DOHH2 (cell line): ENCODE results near the gene KCNMA1.

Experiments
- H3F3A ChIP-seq: fragments of 200-600 bp; sonication (generic), shearing (Covaris generic); 2 replicates; pipeline ENCODE4 v1.6.0; 2016; ENCODE audit warnings: antibody characterized with exemption, mild to moderate bottlenecking; ENCODE audit not compliant: control insufficient read depth, insufficient read depth
- H3K27ac ChIP-seq: fragments of 200-600 bp; sonication (generic); 2 replicates; pipeline ENCODE4 v1.5.1; 2014; ENCODE audit warnings: low read depth, mild to moderate bottlenecking, low read length, moderate library complexity
- H3K27me3 ChIP-seq: fragments of 200-600 bp; sonication (generic); 2 replicates; pipeline ENCODE4 v1.6.1; 2014; ENCODE audit warnings: mild to moderate bottlenecking, low read length, mixed read lengths; ENCODE audit not compliant: control insufficient read depth
- H3K36me3 ChIP-seq: fragments of 200-600 bp; sonication (generic); 2 replicates; pipeline ENCODE4 v1.6.1; 2014; ENCODE audit warnings: mild to moderate bottlenecking, low read length, moderate library complexity, mixed read lengths; ENCODE audit not compliant: control insufficient read depth
- H3K4me1 ChIP-seq: fragments of 200-600 bp; sonication (generic); 2 replicates; pipeline ENCODE4 v1.6.1; 2014; ENCODE audit warnings: mild to moderate bottlenecking, low read length, mixed read lengths; ENCODE audit not compliant: control insufficient read depth
- H3K4me2 ChIP-seq: fragments of 200-600 bp; sonication (generic); 2 replicates; pipeline ENCODE4 v1.6.0; 2014; ENCODE audit warnings: mild to moderate bottlenecking, low read length, moderate library complexity
- H3K4me3 ChIP-seq: fragments of 200-600 bp; sonication (generic); 2 replicates; pipeline ENCODE4 v1.5.1; 2014; ENCODE audit warnings: mild to moderate bottlenecking, low read length, mixed read lengths
- H3K79me2 ChIP-seq: fragments of 200-600 bp; sonication (generic); 2 replicates; pipeline ENCODE4 v1.6.1; 2014; ENCODE audit warnings: mild to moderate bottlenecking, low read length, mixed read lengths; ENCODE audit not compliant: control insufficient read depth
- H3K9me2 ChIP-seq: fragments of 200-600 bp; sonication (generic); replicated peaks from 2 replicates; pipeline ENCODE4 v1.6.1; 2014; ENCODE audit warnings: mild to moderate bottlenecking, low read length, mixed read lengths; ENCODE audit not compliant: control insufficient read depth
- H3K9me3 ChIP-seq: fragments of 200-600 bp; sonication (generic); 2 replicates; pipeline ENCODE4 v1.6.1; 2014; ENCODE audit warnings: antibody characterized with exemption, low read length, mixed read lengths; ENCODE audit not compliant: control insufficient read depth, insufficient read depth
- H4K20me1 ChIP-seq: fragments of 200-600 bp; sonication (generic); 2 replicates; pipeline ENCODE4 v1.6.0; 2014; ENCODE audit warnings: low read depth, mild to moderate bottlenecking, antibody characterized with exemption, low read length, moderate library complexity; ENCODE audit not compliant: control insufficient read depth, insufficient read depth
- EZH2phosphoT487 ChIP-seq: fragments of 200-600 bp; sonication (generic); IDR thresholded peaks from 2 replicates; pipeline ENCODE4 v1.6.1; 2017; ENCODE audit warnings: borderline replicate concordance, mild to moderate bottlenecking, antibody characterized with exemption, low read length, moderate library complexity, mixed read lengths
- TF ChIP-seq, protein P1 (sequence below): fragments of 200-600 bp; sonication (generic); IDR thresholded peaks from one replicate; pipeline ENCODE4 v1.5.1; 2014; ENCODE audit warnings: antibody characterized with exemption, mild to moderate bottlenecking, low read depth, low read length; ENCODE audit not compliant: poor library complexity, severe bottlenecking

KCNMA1 gene

DNA sequence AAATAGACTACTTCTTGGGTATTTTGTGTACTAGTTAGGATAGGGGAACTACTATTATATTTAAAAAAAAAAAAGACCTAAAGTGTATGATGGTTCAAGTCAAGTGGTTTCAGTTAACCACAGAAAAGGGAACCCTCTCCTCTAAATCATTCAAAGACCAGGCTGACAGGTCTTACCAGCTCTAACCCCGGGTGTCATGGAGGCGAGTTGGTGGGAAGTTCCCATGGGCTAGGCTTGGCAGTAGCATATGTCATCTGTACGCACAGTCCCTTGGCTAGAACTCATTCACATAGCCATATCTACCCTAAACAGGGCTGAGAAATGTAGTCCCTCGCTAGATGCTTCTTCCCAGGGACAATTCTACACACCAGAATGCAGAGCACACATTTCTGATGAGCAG lies 37.7 kb upstream of the KCNMA1 start:
- Histone ChIP-seq H4K20me1 (no peaks in the 10 kb centered on the region), H3K4me3 (no peak overlapping the region), H3K27ac (no peak overlapping the region), H3K36me3 (no peaks in the 10 kb centered on the region), H3K9me3 (no peaks in the 10 kb centered on the region), H3K79me2 (no peaks in the 10 kb centered on the region), H3F3A (no peaks in the 10 kb centered on the region), H3K4me1 (no peaks in the 10 kb centered on the region), H3K9me2 (no peaks in the 10 kb centered on the region), H3K4me2 (no peak overlapping the region), H3K27me3 (peaks cover 15% of the 10 kb centered on the region)
- TF ChIP-seq EZH2phosphoT487: no peak
- TF ChIP-seq, protein P1, sequence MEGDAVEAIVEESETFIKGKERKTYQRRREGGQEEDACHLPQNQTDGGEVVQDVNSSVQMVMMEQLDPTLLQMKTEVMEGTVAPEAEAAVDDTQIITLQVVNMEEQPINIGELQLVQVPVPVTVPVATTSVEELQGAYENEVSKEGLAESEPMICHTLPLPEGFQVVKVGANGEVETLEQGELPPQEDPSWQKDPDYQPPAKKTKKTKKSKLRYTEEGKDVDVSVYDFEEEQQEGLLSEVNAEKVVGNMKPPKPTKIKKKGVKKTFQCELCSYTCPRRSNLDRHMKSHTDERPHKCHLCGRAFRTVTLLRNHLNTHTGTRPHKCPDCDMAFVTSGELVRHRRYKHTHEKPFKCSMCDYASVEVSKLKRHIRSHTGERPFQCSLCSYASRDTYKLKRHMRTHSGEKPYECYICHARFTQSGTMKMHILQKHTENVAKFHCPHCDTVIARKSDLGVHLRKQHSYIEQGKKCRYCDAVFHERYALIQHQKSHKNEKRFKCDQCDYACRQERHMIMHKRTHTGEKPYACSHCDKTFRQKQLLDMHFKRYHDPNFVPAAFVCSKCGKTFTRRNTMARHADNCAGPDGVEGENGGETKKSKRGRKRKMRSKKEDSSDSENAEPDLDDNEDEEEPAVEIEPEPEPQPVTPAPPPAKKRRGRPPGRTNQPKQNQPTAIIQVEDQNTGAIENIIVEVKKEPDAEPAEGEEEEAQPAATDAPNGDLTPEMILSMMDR: no peak

DNA sequence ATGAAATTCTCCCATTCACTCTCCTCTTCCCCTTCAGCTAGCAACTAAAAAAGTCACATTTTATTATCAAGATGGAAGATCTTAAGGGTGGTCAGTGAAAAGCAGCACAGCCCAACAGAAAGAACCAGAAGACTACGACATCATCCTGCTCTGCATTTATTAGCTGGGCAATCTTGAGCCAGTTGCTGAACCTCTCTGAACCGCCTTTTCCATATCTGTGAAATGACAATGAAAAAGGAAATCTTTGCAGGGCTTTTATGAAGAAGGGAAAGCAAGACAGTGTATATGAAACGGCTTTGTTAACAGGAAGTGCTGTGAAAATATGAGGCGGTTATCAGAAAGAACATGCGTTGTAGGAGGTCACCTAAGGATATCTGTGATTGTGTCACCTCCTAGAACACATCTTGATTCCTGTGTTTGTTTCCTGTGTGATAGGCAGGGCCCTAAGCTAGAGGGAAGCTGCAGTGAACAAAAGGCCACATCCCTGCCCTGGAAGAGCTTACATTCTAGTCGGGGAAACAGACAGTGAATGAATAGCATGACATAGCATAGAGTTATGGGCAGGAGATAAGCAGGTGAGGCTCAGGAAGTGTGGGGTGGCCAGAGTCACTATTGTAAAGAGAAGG lies 36.0 kb upstream of the KCNMA1 start:
- Histone ChIP-seq H3F3A (no peaks in the 10 kb centered on the region), H3K27ac (no peak overlapping the region), H3K4me3 (no peak overlapping the region), H3K9me3 (no peaks in the 10 kb centered on the region), H4K20me1 (no peaks in the 10 kb centered on the region), H3K27me3 (peaks cover under 1% of the 10 kb centered on the region), H3K4me1 (no peaks in the 10 kb centered on the region), H3K79me2 (no peaks in the 10 kb centered on the region), H3K4me2 (no peak overlapping the region), H3K9me2 (no peaks in the 10 kb centered on the region), H3K36me3 (no peaks in the 10 kb centered on the region)
- TF ChIP-seq EZH2phosphoT487: no peak
- TF ChIP-seq, protein P1: no peak

DNA sequence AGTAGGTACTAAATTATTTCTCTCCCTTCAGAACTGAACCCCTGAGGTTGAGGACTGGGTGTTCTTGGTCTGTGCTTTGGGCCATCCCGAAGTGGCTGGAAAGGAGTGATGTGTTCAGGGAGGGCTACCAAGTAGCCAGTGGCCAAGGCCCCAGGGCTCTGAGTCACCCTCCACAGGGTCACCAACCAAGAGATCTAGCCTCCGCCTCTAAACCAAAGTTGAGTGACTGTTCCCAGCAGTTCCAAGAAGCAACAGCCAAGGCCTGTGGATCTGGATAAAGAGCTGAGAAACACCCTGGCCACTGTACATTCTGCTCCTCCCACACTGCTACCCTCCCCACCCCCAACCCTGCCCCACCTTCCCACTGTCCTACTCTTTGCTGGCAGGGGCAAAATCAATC lies 35.5 kb upstream of the KCNMA1 start:
- H3K9me3 ChIP-seq: no peaks in the 10 kb centered on the region
- no peaks in the 10 kb centered on the region; the same call in 1 of the 2 replicates for H3K27me3 ChIP-seq
- H3K4me3 ChIP-seq: no peak overlapping the region
- no peaks in the 10 kb centered on the region for H3K4me1 ChIP-seq
- TF ChIP-seq, protein P1: no peak
- TF ChIP-seq EZH2phosphoT487: no peak
- no peak overlapping the region for H3K27ac ChIP-seq
- H3F3A ChIP-seq: no peaks in the 10 kb centered on the region
- H3K36me3 ChIP-seq: no peaks in the 10 kb centered on the region
- H3K9me2 ChIP-seq: no peaks in the 10 kb centered on the region
- no peaks in the 10 kb centered on the region for H4K20me1 ChIP-seq
- no peak overlapping the region for H3K4me2 ChIP-seq
- H3K79me2 ChIP-seq: no peaks in the 10 kb centered on the region
